GM12878 (cell line): ENCODE measurements around the gene PLCB4. TPM values are rescaled to one million over a fixed set of nuclear protein-coding genes. Genes with fewer than 3 reads are reported as not detected.

ENCODE experiments used
- ATAC-seq: fragments of 200-7000 bp; cut with Tn5 transposase; 3 replicates; pipeline ENCODE4 v1.9.1; 2020; ENCODE audit warnings: mild to moderate bottlenecking, moderate library complexity
- BruUV-seq: library from RNA; stranded (reverse); fragments of 400-500 nt; replicated peaks from 2 replicates; lab custom pipeline; 2021; lab: Mats Ljungman, UMichigan
- CTCF ChIA-PET: fragments of 300-600 bp; sonication (Branson Sonifier 250); formaldehyde crosslinking; extraction: SDS; loops from one replicate; lab custom pipeline; 2021; ENCODE audit warnings: inconsistent platforms; lab: Yijun Ruan, JAX
- POLR2A ChIA-PET: fragments of 350-600 bp; formaldehyde crosslinking; extraction: SDS; loops from one replicate; lab custom pipeline; 2021; ENCODE audit warnings: inconsistent platforms; lab: Charles Lee
- RAD21 ChIA-PET: fragments of 300-600 bp; sonication (Branson Sonifier 250); formaldehyde crosslinking; loops from one replicate; lab custom pipeline; 2023; ENCODE audit warnings: antibody characterized with exemption; ENCODE audit not compliant: unreplicated experiment; lab: Charles Lee
- SMC1A ChIA-PET: fragments of 300-600 bp; sonication (Branson Sonifier 250); formaldehyde crosslinking; loops from one replicate; lab custom pipeline; 2023; ENCODE audit not compliant: unreplicated experiment, uncharacterized antibody; lab: Charles Lee
- DNase-seq: peaks from one replicate; pipeline ENCODE4 v3.0.0-alpha.2; 2011; ENCODE audit warnings: low read depth, low spot score
- FAIRE-seq: peaks from 3 replicates; lab custom pipeline; 2011; peaks lifted over from hg19 to GRCh38; lab: Jason Lieb, UNC
- H2AFZ ChIP-seq: 2 replicates; pipeline ENCODE4 v1.6.0; 2011; ENCODE audit warnings: low read depth, low read length, control low read depth; ENCODE audit not compliant: control insufficient read depth
- H3K27ac ChIP-seq: 2 replicates; pipeline ENCODE4 v1.5.1; 2011; ENCODE audit warnings: control low read depth; ENCODE audit not compliant: control insufficient read depth, insufficient read depth
- H3K27me3 ChIP-seq, 2 experiments: replicated peaks in 1 of 2; 2 replicates each; pipeline versions ENCODE4 v1.6.0 to v1.6.1; 2011; ENCODE audit warnings: low read length in 1 of 2; ENCODE audit not compliant: control insufficient read depth in 2 of 2, insufficient read depth in 2 of 2
- H3K36me3 ChIP-seq, 2 experiments: 2 replicates each; pipeline ENCODE4 v1.5.1; 2011; ENCODE audit warnings: low read length in 1 of 2; ENCODE audit not compliant: control insufficient read depth in 2 of 2, insufficient read depth in 2 of 2
- H3K4me1 ChIP-seq: 2 replicates; pipeline ENCODE4 v1.6.1; 2011; ENCODE audit warnings: mild to moderate bottlenecking, low read length, moderate library complexity, mixed read lengths; ENCODE audit not compliant: control insufficient read depth, insufficient read depth
- H3K4me2 ChIP-seq: 2 replicates; pipeline ENCODE4 v1.6.0; 2011; ENCODE audit warnings: control low read depth; ENCODE audit not compliant: control insufficient read depth, insufficient read depth
- H3K4me3 ChIP-seq: fragments of 200-600 bp; sonication (generic); 2 replicates; pipeline ENCODE4 v1.5.1; 2016
- H3K79me2 ChIP-seq: 2 replicates; pipeline ENCODE4 v1.6.0; 2011; ENCODE audit warnings: low read length; ENCODE audit not compliant: control insufficient read depth, insufficient read depth
- H3K9ac ChIP-seq: 2 replicates; pipeline ENCODE4 v1.8.0; 2011; ENCODE audit warnings: low read length, control low read depth, mixed read lengths; ENCODE audit not compliant: control insufficient read depth, insufficient read depth
- H3K9me3 ChIP-seq: replicated peaks from 3 replicates; pipeline ENCODE4 v1.5.1; 2011; ENCODE audit warnings: mild to moderate bottlenecking, low read length; ENCODE audit not compliant: control insufficient read depth, insufficient read depth
- H4K20me1 ChIP-seq: 2 replicates; pipeline ENCODE4 v1.6.0; 2011; ENCODE audit not compliant: control insufficient read depth, insufficient read depth
- CBFB ChIP-seq: IDR thresholded peaks from 2 replicates; pipeline ENCODE4 v1.6.1; 2016; ENCODE audit warnings: antibody characterized with exemption, low read depth
- DPF2 ChIP-seq: fragments of 450-650 bp; IDR thresholded peaks from 2 replicates; pipeline ENCODE4 v1.6.1; 2017; ENCODE audit warnings: mild to moderate bottlenecking
- ESRRA ChIP-seq: IDR thresholded peaks from 2 replicates; pipeline ENCODE4 v1.6.1; 2012; ENCODE audit warnings: mild to moderate bottlenecking, low read length, improper control_type of control experiment
- HCFC1 ChIP-seq: fragments of 150-350 bp; IDR thresholded peaks from 2 replicates; pipeline ENCODE4 v1.6.1; 2014; ENCODE audit warnings: low read length
- HDGF ChIP-seq: fragments of 450-650 bp; IDR thresholded peaks from 2 replicates; pipeline ENCODE4 v1.6.1; 2016; ENCODE audit warnings: antibody characterized with exemption
- POLR2AphosphoS5 ChIP-seq: IDR thresholded peaks from 2 replicates; pipeline ENCODE4 v1.6.1; 2011; ENCODE audit warnings: mild to moderate bottlenecking, low read length, inconsistent platforms
- TAF1 ChIP-seq: IDR thresholded peaks from 2 replicates; pipeline ENCODE4 v1.6.1; 2011; ENCODE audit warnings: mild to moderate bottlenecking, low read depth, low read length, borderline replicate concordance
- ZNF24 ChIP-seq: fragments of 450-650 bp; IDR thresholded peaks from 2 replicates; pipeline ENCODE4 v1.6.1; 2017; ENCODE audit warnings: antibody characterized with exemption, mild to moderate bottlenecking
- WGBS: methylation state at CpG from one replicate; pipeline ENCODE4 v1.1.6; 2016; ENCODE audit warnings: low lambda C conversion rate; ENCODE audit not compliant: insufficient replicate concordance, insufficient coverage; ENCODE audit errors: missing lambda C conversion rate; 5-methylcytosine and 5-hydroxymethylcytosine counted together
- in situ Hi-C: fragments of 300-500 bp; cut with MboI; formaldehyde crosslinking; loops from 9 replicates; pipeline ENCODE4 v1.14.3; 2018; ENCODE audit warnings: mixed read lengths
- intact Hi-C: fragments of 100-400 bp; cut with micrococcal nuclease; formaldehyde crosslinking; loops from one replicate; pipeline ENCODE4 v1.14.2; 2022; ENCODE audit not compliant: unreplicated experiment
- polyA plus RNA-seq, 11 experiments: library from polyadenylated mRNA; depleted of rRNA in 4 of 11; unstranded in 6 of 11; stranded (reverse) in 5 of 11; fragments of >200 nt; fragmentation: Nextera tagmentation in 4 of 11; fragmentation: Illumina TruSeq in 1 of 11; extraction: Ambion mirVana in 4 of 11; extraction: Trizol in 1 of 11; gene quantifications; 1 replicate in 1 of 11; 2 replicates in 10 of 11; pipeline versions ENCODE4 v1.2.1 to v1.2.3, GENCODE V29; 2011 to 2016; ENCODE audit warnings: inconsistent platforms in 2 of 11, missing spikeins in 2 of 11, low read depth in 1 of 11
- total RNA-seq, 4 experiments: library from RNA; depleted of rRNA in 3 of 4; stranded (reverse); fragments of >200 nt in 3 of 4; fragmentation: Illumina TruSeq in 1 of 4; extraction: Trizol in 1 of 4; gene quantifications; 2 replicates each; pipeline versions ENCODE4 v1.2.1 to v1.2.3, GENCODE V29; 2013 to 2021
- TF ChIP-seq, protein P1 (sequence below): fragments of 450-650 bp; conservative IDR thresholded peaks from 2 replicates; pipeline ENCODE4 v1.6.1; 2017; ENCODE audit warnings: mild to moderate bottlenecking, moderate library complexity

Gene PLCB4
- total and polyA plus RNA-seq, 10 of the 15 experiments (the other 5 are each of a cell fraction or from before 2014, with no cell fraction given), result not detected

GRCh38 chr20:9053108-9053507, 15.8 kb upstream of the PLCB4 start:
- ATAC-seq (no peak), DNase-seq (no peak), FAIRE-seq (no peak)
- Histone ChIP-seq H3K36me3 (no peaks in the 10 kb centered on the region), H2AFZ (no peak overlapping the region), H3K9ac (no peak overlapping the region), H3K27ac (no peak overlapping the region), H3K9me3 (no peaks in the 10 kb centered on the region), H3K4me2 (no peak overlapping the region), H3K4me3 (no peak overlapping the region), H4K20me1 (no peaks in the 10 kb centered on the region), H3K27me3 (no peaks in the 10 kb centered on the region), H3K79me2 (no peaks in the 10 kb centered on the region), H3K4me1 (no peaks in the 10 kb centered on the region)
- POLR2A ChIA-PET, result no interaction called here
- intact Hi-C loops (no loop called here), in situ Hi-C loops (no loop called here)
- WGBS, result 0% methylated on average over 3 of the region's 3 CpGs
- RAD21 ChIA-PET, result no interaction called here
- CTCF ChIA-PET, result no interaction called here
- SMC1A ChIA-PET, result no interaction called here
- BruUV-seq, result no TSS peak
- no peak for TF ChIP-seq ESRRA
- TF ChIP-seq TAF1, result no peak
- no peak for TF ChIP-seq HCFC1
- no peak for TF ChIP-seq ZNF24
- no peak for TF ChIP-seq POLR2AphosphoS5
- no peak for TF ChIP-seq CBFB
- no peak for TF ChIP-seq DPF2
- TF ChIP-seq, protein P1, sequence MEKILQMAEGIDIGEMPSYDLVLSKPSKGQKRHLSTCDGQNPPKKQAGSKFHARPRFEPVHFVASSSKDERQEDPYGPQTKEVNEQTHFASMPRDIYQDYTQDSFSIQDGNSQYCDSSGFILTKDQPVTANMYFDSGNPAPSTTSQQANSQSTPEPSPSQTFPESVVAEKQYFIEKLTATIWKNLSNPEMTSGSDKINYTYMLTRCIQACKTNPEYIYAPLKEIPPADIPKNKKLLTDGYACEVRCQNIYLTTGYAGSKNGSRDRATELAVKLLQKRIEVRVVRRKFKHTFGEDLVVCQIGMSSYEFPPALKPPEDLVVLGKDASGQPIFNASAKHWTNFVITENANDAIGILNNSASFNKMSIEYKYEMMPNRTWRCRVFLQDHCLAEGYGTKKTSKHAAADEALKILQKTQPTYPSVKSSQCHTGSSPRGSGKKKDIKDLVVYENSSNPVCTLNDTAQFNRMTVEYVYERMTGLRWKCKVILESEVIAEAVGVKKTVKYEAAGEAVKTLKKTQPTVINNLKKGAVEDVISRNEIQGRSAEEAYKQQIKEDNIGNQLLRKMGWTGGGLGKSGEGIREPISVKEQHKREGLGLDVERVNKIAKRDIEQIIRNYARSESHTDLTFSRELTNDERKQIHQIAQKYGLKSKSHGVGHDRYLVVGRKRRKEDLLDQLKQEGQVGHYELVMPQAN, result no peak
- TF ChIP-seq HDGF, result no peak
